Mesenchymal stem cell (in vitro differentiated cells and primary cell): ENCODE data around the gene EGFLAM.
A peak's percentile ranks its signal among the peaks of the same experiment; 100 is the strongest.

Experiments used
- DNase-seq: peaks from one replicate; pipeline ENCODE4 v3.0.0-alpha.2; 2013
- H2AFZ ChIP-seq: one replicate; pipeline ENCODE4 v1.6.1; 2013; ENCODE audit warnings: low read depth, mild to moderate bottlenecking, control low read depth, inconsistent platforms, low read length, moderate library complexity
- H2AK5ac ChIP-seq: 2 replicates; pipeline ENCODE4 v1.6.1; 2013; ENCODE audit warnings: low read length, moderate library complexity, mild to moderate bottlenecking, inconsistent platforms; ENCODE audit not compliant: severe bottlenecking
- H2BK120ac ChIP-seq: one replicate; pipeline ENCODE4 v1.6.1; 2013; ENCODE audit warnings: low read depth, mild to moderate bottlenecking, inconsistent platforms, low read length, moderate library complexity
- H2BK12ac ChIP-seq, 2 experiments: one replicate each; pipeline ENCODE4 v1.6.1; 2013; ENCODE audit warnings: inconsistent platforms in 2 of 2, low read length in 2 of 2, mild to moderate bottlenecking in 2 of 2, moderate library complexity in 2 of 2, control low read depth in 1 of 2
- H2BK15ac ChIP-seq: one replicate; pipeline ENCODE4 v1.6.1; 2013; ENCODE audit warnings: mild to moderate bottlenecking, low read depth, inconsistent platforms; ENCODE audit not compliant: poor library complexity, severe bottlenecking
- H2BK5ac ChIP-seq: 2 replicates; pipeline ENCODE4 v1.6.1; 2013; ENCODE audit warnings: low read depth, mild to moderate bottlenecking, low read length, control low read depth, inconsistent platforms; ENCODE audit not compliant: poor library complexity, severe bottlenecking
- H3K14ac ChIP-seq, 2 experiments: one replicate each; pipeline ENCODE4 v1.6.1; 2013; ENCODE audit warnings: inconsistent platforms in 2 of 2, low read length in 2 of 2, control low read depth in 1 of 2, mild to moderate bottlenecking in 1 of 2, moderate library complexity in 1 of 2
- H3K18ac ChIP-seq, 2 experiments: one replicate each; pipeline ENCODE4 v1.6.1; 2013; ENCODE audit warnings: inconsistent platforms in 2 of 2, low read length in 2 of 2, control low read depth in 1 of 2, low read depth in 1 of 2, mild to moderate bottlenecking in 1 of 2
- H3K23ac ChIP-seq, 2 experiments: one replicate each; pipeline ENCODE4 v1.6.1; 2013; ENCODE audit warnings: inconsistent platforms in 2 of 2, low read length in 2 of 2, mild to moderate bottlenecking in 2 of 2, moderate library complexity in 2 of 2, control low read depth in 1 of 2
- H3K27ac ChIP-seq: 2 replicates; pipeline ENCODE4 v1.5.1; 2013; ENCODE audit warnings: mild to moderate bottlenecking, moderate library complexity, low read length, control low read depth, inconsistent platforms; ENCODE audit not compliant: poor library complexity, severe bottlenecking
- H3K27me3 ChIP-seq, 2 experiments: 2 replicates each; pipeline versions ENCODE4 v1.6.1 to v1.7.0; 2013; ENCODE audit warnings: low read length in 2 of 2, mild to moderate bottlenecking in 2 of 2, moderate library complexity in 2 of 2, control low read depth in 1 of 2, inconsistent platforms in 1 of 2; ENCODE audit not compliant: control insufficient read depth in 1 of 2, insufficient read depth in 1 of 2
- H3K36me3 ChIP-seq, 2 experiments: 2 replicates each; pipeline versions ENCODE4 v1.6.1 to v1.7.0; 2013; ENCODE audit warnings: low read length in 2 of 2, control low read depth in 1 of 2, inconsistent platforms in 1 of 2, low read depth in 1 of 2, mild to moderate bottlenecking in 1 of 2; ENCODE audit not compliant: insufficient read depth in 2 of 2, control insufficient read depth in 1 of 2
- H3K4ac ChIP-seq, 2 experiments: one replicate each; pipeline ENCODE4 v1.6.1; 2013; ENCODE audit warnings: inconsistent platforms in 2 of 2, low read length in 2 of 2, mild to moderate bottlenecking in 2 of 2, moderate library complexity in 2 of 2, control low read depth in 1 of 2, low read depth in 1 of 2
- H3K4me1 ChIP-seq: 2 replicates; pipeline ENCODE4 v1.6.1; 2013; ENCODE audit warnings: low read depth, low read length, control low read depth; ENCODE audit not compliant: control insufficient read depth, insufficient read depth
- H3K4me2 ChIP-seq: 2 replicates; pipeline ENCODE4 v1.6.1; 2013; ENCODE audit warnings: low read length, mild to moderate bottlenecking, inconsistent platforms; ENCODE audit not compliant: poor library complexity, severe bottlenecking
- H3K4me3 ChIP-seq, 2 experiments: 2 replicates each; pipeline versions ENCODE4 v1.5.1 to v1.7.0; 2013; ENCODE audit warnings: low read length in 2 of 2, mild to moderate bottlenecking in 2 of 2, control low read depth in 1 of 2, low read depth in 1 of 2; ENCODE audit not compliant: insufficient read depth in 1 of 2
- H3K79me1 ChIP-seq: replicated peaks from 2 replicates; pipeline ENCODE4 v1.6.1; 2013; ENCODE audit warnings: mild to moderate bottlenecking, control low read depth, low read length, inconsistent platforms; ENCODE audit not compliant: poor library complexity, severe bottlenecking
- H3K9ac ChIP-seq: 2 replicates; pipeline ENCODE4 v1.7.0; 2013; ENCODE audit warnings: mild to moderate bottlenecking, low read length, moderate library complexity
- H3K9me3 ChIP-seq: 2 replicates; pipeline ENCODE4 v1.7.0; 2013; ENCODE audit warnings: mild to moderate bottlenecking, low read length; ENCODE audit not compliant: control insufficient read depth
- H4K8ac ChIP-seq: one replicate; pipeline ENCODE4 v1.6.1; 2013; ENCODE audit warnings: inconsistent platforms, mild to moderate bottlenecking, low read length, moderate library complexity
- H4K91ac ChIP-seq: one replicate; pipeline ENCODE4 v1.6.1; 2013; ENCODE audit warnings: mild to moderate bottlenecking, low read length, inconsistent platforms
- WGBS: methylation state at CpG from one replicate; pipeline ENCODE4 v1.1.7; 2013; ENCODE audit warnings: mixed read lengths; 5-methylcytosine and 5-hydroxymethylcytosine counted together

EGFLAM gene

DNA sequence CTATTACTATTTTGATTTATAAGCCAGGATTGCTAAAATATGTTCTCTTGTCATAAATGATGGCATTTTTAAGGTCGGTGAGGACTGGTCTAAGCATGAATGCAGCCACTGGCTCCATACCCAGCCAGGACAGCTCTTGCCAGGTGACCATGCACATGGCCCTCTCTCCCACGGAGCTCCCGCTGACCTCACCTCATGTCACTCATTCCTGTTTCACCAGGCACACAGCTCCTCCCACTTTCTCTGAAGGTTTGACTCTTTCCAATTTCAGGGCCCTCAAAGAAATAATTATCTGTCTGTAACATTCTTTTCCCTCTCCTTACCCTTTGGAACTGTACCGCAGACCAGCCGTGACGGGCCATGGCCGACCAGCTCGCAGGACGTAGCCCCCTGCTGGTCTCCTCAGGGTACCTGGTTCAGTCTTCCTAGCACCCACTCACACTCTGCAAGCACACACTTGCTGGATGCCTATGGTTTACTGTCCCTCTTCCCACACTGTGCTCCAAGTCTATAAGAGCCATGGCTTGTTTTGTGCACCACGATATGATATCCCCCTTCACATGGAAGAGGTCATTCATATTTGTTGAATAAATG is 225.5 kb downstream of the EGFLAM start:
- Histone ChIP-seq H3K36me3 (peaks cover 12 to 92% of the 10 kb centered on the region in 2 experiments), H3K27me3 (no peaks in the 10 kb centered on the region), H2AFZ (no peak overlapping the region), H2BK12ac (no peak overlapping the region), H3K23ac (no peak overlapping the region), H2BK5ac (no peak overlapping the region), H3K18ac (no peak overlapping the region), H4K91ac (no peak overlapping the region), H3K79me1 (no peaks in the 10 kb centered on the region), H3K4me1 (no peaks in the 10 kb centered on the region), H3K4me3 (no peak overlapping the region), H2BK120ac (no peak overlapping the region), H3K4me2 (no peak overlapping the region), H3K9ac (no peak overlapping the region), H3K14ac (no peak overlapping the region), H3K27ac (no peak overlapping the region), H3K4ac (no peak overlapping the region), H3K9me3 (no peaks in the 10 kb centered on the region), H2AK5ac (no peak overlapping the region), H4K8ac (no peak overlapping the region), H2BK15ac (no peak overlapping the region)
- DNase-seq = no peak
- 97% methylated on average over 9 of the region's 10 CpGs for WGBS

DNA sequence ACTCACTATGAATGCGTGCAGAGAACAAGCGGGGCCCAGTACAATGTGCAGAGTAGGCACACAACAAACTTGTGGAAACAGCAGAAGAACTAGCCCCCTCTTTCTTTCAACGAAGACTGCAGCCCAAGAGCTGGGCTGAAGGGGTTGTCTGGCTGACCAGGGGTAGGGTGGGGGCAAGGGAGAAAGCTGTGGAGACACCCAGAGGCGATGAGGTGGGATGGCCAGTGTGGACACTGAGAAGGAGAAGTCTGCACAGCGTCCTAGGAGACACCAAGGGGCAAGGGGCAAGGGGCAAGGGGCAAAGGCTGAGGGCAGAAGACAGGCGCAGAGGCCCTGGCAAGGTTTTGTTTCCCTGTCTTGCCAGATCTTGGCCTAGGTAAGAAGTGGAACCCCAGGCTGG is 235.8 kb downstream of the EGFLAM start:
- Histone ChIP-seq H3K27ac (no peak overlapping the region), H3K4ac (no peak overlapping the region), H2BK15ac (no peak overlapping the region), H4K91ac (no peak overlapping the region), H2BK5ac (no peak overlapping the region), H3K79me1 (no peaks in the 10 kb centered on the region), H2BK12ac (no peak overlapping the region), H2BK120ac (no peak overlapping the region), H2AFZ (no peak overlapping the region), H4K8ac (no peak overlapping the region), H3K18ac (no peak overlapping the region), H3K23ac (no peak overlapping the region), H3K14ac (no peak overlapping the region), H3K4me1 (no peaks in the 10 kb centered on the region), H3K9ac (no peak overlapping the region), H3K27me3 (no peaks in the 10 kb centered on the region), H2AK5ac (no peak overlapping the region), H3K4me2 (no peak overlapping the region), H3K36me3 (peaks cover 11 to 79% of the 10 kb centered on the region in 2 experiments), H3K9me3 (no peaks in the 10 kb centered on the region), H3K4me3 (no peak overlapping the region)
- DNase-seq = no peak
- 90% methylated on average over 6 of the region's 6 CpGs for WGBS

DNA sequence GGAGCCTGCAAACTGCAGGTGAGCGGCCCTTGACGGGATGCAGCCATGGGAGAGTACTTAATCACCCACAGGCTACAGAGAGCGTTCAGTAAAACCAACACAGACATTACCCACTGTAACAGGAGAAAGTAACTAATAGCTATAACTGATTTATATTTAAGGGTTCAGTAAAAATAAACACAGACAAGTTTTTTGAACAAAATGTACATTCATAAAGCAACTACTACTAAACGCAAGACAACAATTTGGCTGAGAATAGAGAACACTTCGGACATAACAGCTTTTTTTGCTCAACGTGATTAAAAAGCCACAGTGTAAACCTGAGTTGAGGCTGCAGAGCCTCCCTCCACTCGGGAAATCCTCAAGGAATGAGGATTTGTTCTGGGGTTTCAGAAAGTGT is 236.4 kb downstream of the EGFLAM start:
- no peak overlapping the region for H3K18ac ChIP-seq
- WGBS = 91% methylated on average over 6 of the region's 7 CpGs
- H4K8ac ChIP-seq = no peak overlapping the region
- H3K27ac ChIP-seq = no peak overlapping the region
- peaks cover 11 to 84% of the 10 kb centered on the region in 2 experiments for H3K36me3 ChIP-seq
- no peak overlapping the region for H2AK5ac ChIP-seq
- no peaks in the 10 kb centered on the region for H3K4me1 ChIP-seq
- no peaks in the 10 kb centered on the region for H3K27me3 ChIP-seq
- H3K79me1 ChIP-seq = no peaks in the 10 kb centered on the region
- no peak overlapping the region for H4K91ac ChIP-seq
- H3K4me3 ChIP-seq = no peak overlapping the region
- H3K4me2 ChIP-seq = no peak overlapping the region
- H3K23ac ChIP-seq = no peak overlapping the region
- H2BK12ac ChIP-seq = no peak overlapping the region
- H2BK120ac ChIP-seq = no peak overlapping the region
- H3K9me3 ChIP-seq = no peaks in the 10 kb centered on the region
- no peak overlapping the region for H2BK15ac ChIP-seq
- no peak overlapping the region for H2BK5ac ChIP-seq
- no peak overlapping the region for H3K14ac ChIP-seq
- H3K9ac ChIP-seq = no peak overlapping the region
- H3K4ac ChIP-seq = no peak overlapping the region
- no peak overlapping the region for H2AFZ ChIP-seq
- DNase-seq = no peak

- Histone ChIP-seq H3K14ac (no peak overlapping the region), H2BK5ac (no peak overlapping the region), H2BK15ac (no peak overlapping the region), H3K79me1 (no peaks in the 10 kb centered on the region), H3K27ac (no peak overlapping the region), H3K9ac (no peak overlapping the region), H3K4me2 (no peak overlapping the region), H3K4me3 (no peak overlapping the region), H3K4me1 (peaks cover 4% of the 10 kb centered on the region), H3K23ac (no peak overlapping the region), H2AFZ (no peak overlapping the region), H2BK12ac (no peak overlapping the region), H3K27me3 (no peaks in the 10 kb centered on the region), H3K36me3 (peaks cover 6 to 76% of the 10 kb centered on the region in 2 experiments), H2AK5ac (no peak overlapping the region), H4K91ac (no peak overlapping the region), H3K9me3 (no peaks in the 10 kb centered on the region), H3K4ac (no peak overlapping the region), H3K18ac (no peak overlapping the region), H2BK120ac (no peak overlapping the region), H4K8ac (no peak overlapping the region)
- peak; percentile 56 for DNase-seq
- WGBS = 76% methylated on average over 2 of the region's 2 CpGs
These were observed 239.6 kb downstream of the EGFLAM start for GRCh38 chr5:38497946-38498345.
